Mucosa of descending colon (tissue), 3 donors: Measurements from ENCODE around the gene BCO1. TPM values are rescaled to one million over a fixed set of nuclear protein-coding genes. Genes with fewer than 3 reads are reported as not detected.

Experiments
- ATAC-seq: fragments of 200-7000 bp; cut with Tn5 transposase; one replicate; pipeline ENCODE4 v1.9.1; 2020; ENCODE audit warnings: mild to moderate bottlenecking, moderate library complexity
- DNase-seq, 3 donors: peaks; one replicate each; pipeline ENCODE4 v3.0.0-alpha.2; 2020
- H3K36me3 ChIP-seq: fragments of 200-600 bp; one replicate; pipeline ENCODE4 v1.8.0; 2021; ENCODE audit warnings: low read depth, mild to moderate bottlenecking
- H3K4me1 ChIP-seq: fragments of 200-600 bp; one replicate; pipeline ENCODE4 v1.8.0; 2021; ENCODE audit warnings: low read depth, mild to moderate bottlenecking
- H3K4me3 ChIP-seq: fragments of 200-600 bp; one replicate; pipeline ENCODE4 v1.8.0; 2021; ENCODE audit warnings: mild to moderate bottlenecking
- H3K9me3 ChIP-seq: fragments of 200-600 bp; one replicate; pipeline ENCODE4 v1.8.0; 2021; ENCODE audit warnings: mild to moderate bottlenecking
- CTCF ChIP-seq: fragments of 200-600 bp; IDR thresholded peaks from one replicate; pipeline ENCODE4 v1.8.0; 2022; ENCODE audit warnings: antibody characterized with exemption, mild to moderate bottlenecking
- intact Hi-C, 2 donors: fragments of 100-400 bp; cut with DNase I in 1 of 2; cut with micrococcal nuclease in 1 of 2; formaldehyde crosslinking; loops; one replicate each; pipeline versions ENCODE4 v1.11.0 to v1.11.1; 2022; cut with DNase I, micrococcal nuclease
- total RNA-seq, 3 donors: library from RNA; stranded (reverse); fragmentation: NEBNext Ultra II Directional in 2 of 3; extraction: Animal tissue kit (Norgen Biotek cat#: 25700) in 2 of 3; gene quantifications; one replicate each; pipeline versions ENCODE4 v1.2.1 to v1.2.4, GENCODE V29; 2021 to 2023
- donor health status: DM: no; HTN: no; CAD: no; lungs with moderate emphysema.
- donor health status: DM: no; HTN: no; CAD: no.
- donor health status: DM: no; HTN: yes; CAD: no.

Gene BCO1
- total RNA-seq, 3 donors from 2014 or later = 2.2 to 6.5 (median 4.5) TPM

GRCh38 chr16:81275795-81276194 lies 37.3 kb downstream of the BCO1 start:
- H3K9me3 ChIP-seq = no peaks in the 10 kb centered on the region
- peaks cover 41% of the 10 kb centered on the region for H3K4me1 ChIP-seq
- no peaks in the 10 kb centered on the region for H3K36me3 ChIP-seq
- intact Hi-C loops = no loop called here
- peak; percentile 88 to 91 (median 91) for DNase-seq
- ATAC-seq = peak; percentile 86
- no peak for TF ChIP-seq CTCF
- no peak overlapping the region for H3K4me3 ChIP-seq

GRCh38 chr16:81276323-81276722 lies 37.8 kb downstream of the BCO1 start:
- Histone ChIP-seq H3K4me1 (peaks cover 41% of the 10 kb centered on the region), H3K9me3 (no peaks in the 10 kb centered on the region), H3K4me3 (no peak overlapping the region), H3K36me3 (no peaks in the 10 kb centered on the region)
- no peak for TF ChIP-seq CTCF
- intact Hi-C loops = no loop called here
- DNase-seq (peak in 2 of 3 donors; percentile 28 to 53), ATAC-seq (no peak)

- no peak for TF ChIP-seq CTCF
- H3K4me1 ChIP-seq = peaks cover 41% of the 10 kb centered on the region
- H3K36me3 ChIP-seq = no peaks in the 10 kb centered on the region
- H3K9me3 ChIP-seq = no peaks in the 10 kb centered on the region
- peak; percentile 20 for ATAC-seq
- no peak overlapping the region for H3K4me3 ChIP-seq
- intact Hi-C loops = no loop called here
- DNase-seq = peak in 1 of 3 donors; percentile 82
These were observed 39.1 kb downstream of the BCO1 start for GRCh38 chr16:81277541-81278080.

GRCh38 chr16:81278526-81278925 lies 40.0 kb downstream of the BCO1 start:
- Histone ChIP-seq H3K36me3 (no peaks in the 10 kb centered on the region), H3K4me3 (no peak overlapping the region), H3K4me1 (peaks cover 36% of the 10 kb centered on the region), H3K9me3 (no peaks in the 10 kb centered on the region)
- TF ChIP-seq CTCF = no peak
- ATAC-seq = no peak
- intact Hi-C loops = no loop called here
- DNase-seq = no peak

GRCh38 chr16:81279392-81279791 lies 40.9 kb downstream of the BCO1 start:
- Histone ChIP-seq H3K36me3 (no peaks in the 10 kb centered on the region), H3K9me3 (no peaks in the 10 kb centered on the region), H3K4me1 (peaks cover 36% of the 10 kb centered on the region), H3K4me3 (no peak overlapping the region)
- no peak for DNase-seq
- ATAC-seq = no peak
- TF ChIP-seq CTCF = no peak
- intact Hi-C loops = no loop called here

- Histone ChIP-seq H3K9me3 (no peaks in the 10 kb centered on the region), H3K4me1 (peaks cover 28% of the 10 kb centered on the region), H3K36me3 (no peaks in the 10 kb centered on the region), H3K4me3 (no peak overlapping the region)
- ATAC-seq = no peak
- intact Hi-C loops = no loop called here
- no peak for DNase-seq
- no peak for TF ChIP-seq CTCF
These were observed 41.9 kb downstream of the BCO1 start for GRCh38 chr16:81280393-81280792.
